Measurements from ENCODE around the gene ELL3. TPM values are rescaled to one million over a fixed set of nuclear protein-coding genes. Genes with fewer than 3 reads are reported as not detected.

The ELL3 gene
- polyA plus RNA-seq, 1 donor from 2014 or later: 2.2 TPM

DNA sequence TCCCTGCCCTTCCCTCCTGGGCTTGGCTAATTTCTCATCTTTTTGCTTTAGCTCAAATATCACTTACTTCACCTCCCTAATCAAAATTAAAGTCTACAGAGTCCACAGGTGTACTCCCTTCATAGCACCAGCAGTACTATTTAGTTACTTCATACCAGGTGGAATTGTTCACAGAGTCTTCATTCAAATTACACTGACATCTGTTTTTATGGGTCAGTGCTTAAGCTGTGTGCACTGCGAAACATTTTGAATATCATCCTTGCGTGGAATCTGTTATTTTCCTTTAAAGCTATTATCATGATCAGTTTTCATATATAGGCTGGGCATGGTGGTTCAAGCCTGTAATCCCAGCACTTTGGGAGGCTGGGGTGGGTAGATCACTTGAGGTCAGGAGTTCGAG lies 12.6 kb upstream of the ELL3 start:
- no peak overlapping the region for H2AFZ ChIP-seq (ENCODE audit: low read depth, low read length)
- TF ChIP-seq MXI1 (conservative IDR thresholded peaks at IDR 0.05; ENCODE audit: poor library complexity, severe bottlenecking) (no peak), POLR2AphosphoS5 (IDR thresholded peaks at IDR 0.05) (no peak), SMC3 (conservative IDR thresholded peaks at IDR 0.05; ENCODE audit: poor library complexity) (no peak), TAF1 (IDR thresholded peaks at IDR 0.05; ENCODE audit: low read depth) (no peak), RAD21 (conservative IDR thresholded peaks at IDR 0.05) (no peak), EZH2 (IDR thresholded peaks at IDR 0.05; ENCODE audit: borderline replicate concordance, insufficient read depth, low read length, poor library complexity, severe bottlenecking) (no peak), EP300 (conservative IDR thresholded peaks at IDR 0.05; ENCODE audit: poor library complexity, severe bottlenecking) (no peak)
- TF ChIP-seq, protein P1, sequence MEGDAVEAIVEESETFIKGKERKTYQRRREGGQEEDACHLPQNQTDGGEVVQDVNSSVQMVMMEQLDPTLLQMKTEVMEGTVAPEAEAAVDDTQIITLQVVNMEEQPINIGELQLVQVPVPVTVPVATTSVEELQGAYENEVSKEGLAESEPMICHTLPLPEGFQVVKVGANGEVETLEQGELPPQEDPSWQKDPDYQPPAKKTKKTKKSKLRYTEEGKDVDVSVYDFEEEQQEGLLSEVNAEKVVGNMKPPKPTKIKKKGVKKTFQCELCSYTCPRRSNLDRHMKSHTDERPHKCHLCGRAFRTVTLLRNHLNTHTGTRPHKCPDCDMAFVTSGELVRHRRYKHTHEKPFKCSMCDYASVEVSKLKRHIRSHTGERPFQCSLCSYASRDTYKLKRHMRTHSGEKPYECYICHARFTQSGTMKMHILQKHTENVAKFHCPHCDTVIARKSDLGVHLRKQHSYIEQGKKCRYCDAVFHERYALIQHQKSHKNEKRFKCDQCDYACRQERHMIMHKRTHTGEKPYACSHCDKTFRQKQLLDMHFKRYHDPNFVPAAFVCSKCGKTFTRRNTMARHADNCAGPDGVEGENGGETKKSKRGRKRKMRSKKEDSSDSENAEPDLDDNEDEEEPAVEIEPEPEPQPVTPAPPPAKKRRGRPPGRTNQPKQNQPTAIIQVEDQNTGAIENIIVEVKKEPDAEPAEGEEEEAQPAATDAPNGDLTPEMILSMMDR (IDR thresholded peaks at IDR 0.05; ENCODE audit: poor library complexity, severe bottlenecking): no peak
- TF ChIP-seq, protein P2, sequence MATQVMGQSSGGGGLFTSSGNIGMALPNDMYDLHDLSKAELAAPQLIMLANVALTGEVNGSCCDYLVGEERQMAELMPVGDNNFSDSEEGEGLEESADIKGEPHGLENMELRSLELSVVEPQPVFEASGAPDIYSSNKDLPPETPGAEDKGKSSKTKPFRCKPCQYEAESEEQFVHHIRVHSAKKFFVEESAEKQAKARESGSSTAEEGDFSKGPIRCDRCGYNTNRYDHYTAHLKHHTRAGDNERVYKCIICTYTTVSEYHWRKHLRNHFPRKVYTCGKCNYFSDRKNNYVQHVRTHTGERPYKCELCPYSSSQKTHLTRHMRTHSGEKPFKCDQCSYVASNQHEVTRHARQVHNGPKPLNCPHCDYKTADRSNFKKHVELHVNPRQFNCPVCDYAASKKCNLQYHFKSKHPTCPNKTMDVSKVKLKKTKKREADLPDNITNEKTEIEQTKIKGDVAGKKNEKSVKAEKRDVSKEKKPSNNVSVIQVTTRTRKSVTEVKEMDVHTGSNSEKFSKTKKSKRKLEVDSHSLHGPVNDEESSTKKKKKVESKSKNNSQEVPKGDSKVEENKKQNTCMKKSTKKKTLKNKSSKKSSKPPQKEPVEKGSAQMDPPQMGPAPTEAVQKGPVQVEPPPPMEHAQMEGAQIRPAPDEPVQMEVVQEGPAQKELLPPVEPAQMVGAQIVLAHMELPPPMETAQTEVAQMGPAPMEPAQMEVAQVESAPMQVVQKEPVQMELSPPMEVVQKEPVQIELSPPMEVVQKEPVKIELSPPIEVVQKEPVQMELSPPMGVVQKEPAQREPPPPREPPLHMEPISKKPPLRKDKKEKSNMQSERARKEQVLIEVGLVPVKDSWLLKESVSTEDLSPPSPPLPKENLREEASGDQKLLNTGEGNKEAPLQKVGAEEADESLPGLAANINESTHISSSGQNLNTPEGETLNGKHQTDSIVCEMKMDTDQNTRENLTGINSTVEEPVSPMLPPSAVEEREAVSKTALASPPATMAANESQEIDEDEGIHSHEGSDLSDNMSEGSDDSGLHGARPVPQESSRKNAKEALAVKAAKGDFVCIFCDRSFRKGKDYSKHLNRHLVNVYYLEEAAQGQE (IDR thresholded peaks at IDR 0.05; ENCODE audit: borderline replicate concordance): no peak
- H3K4me2 ChIP-seq (ENCODE audit: low read length): no peak overlapping the region
- no peaks in the 10 kb centered on the region for H3K9me2 ChIP-seq (ENCODE audit: insufficient read depth, low read length)
- no peak overlapping the region for H3K27ac ChIP-seq (ENCODE audit: low read length)
- H3K9ac ChIP-seq (ENCODE audit: low read length): no peak overlapping the region
- H3K9me3 ChIP-seq (ENCODE audit: low read length): no peaks in the 10 kb centered on the region
- H3K79me2 ChIP-seq (replicated peaks; ENCODE audit: insufficient read depth, low read length): peaks cover 13% of the 10 kb centered on the region
- no peaks in the 10 kb centered on the region for H3K27me3 ChIP-seq (ENCODE audit: insufficient read depth, low read depth, low read length)
- no peaks in the 10 kb centered on the region for H4K20me1 ChIP-seq (ENCODE audit: insufficient read depth)
- H3K36me3 ChIP-seq (ENCODE audit: insufficient read depth, low read length): peaks cover 4% of the 10 kb centered on the region
- no peaks in the 10 kb centered on the region for H3F3A ChIP-seq (ENCODE audit: insufficient read depth, low read length, poor library complexity, severe bottlenecking)
- H3K4me3 ChIP-seq (ENCODE audit: low read length): no peak overlapping the region

DNA sequence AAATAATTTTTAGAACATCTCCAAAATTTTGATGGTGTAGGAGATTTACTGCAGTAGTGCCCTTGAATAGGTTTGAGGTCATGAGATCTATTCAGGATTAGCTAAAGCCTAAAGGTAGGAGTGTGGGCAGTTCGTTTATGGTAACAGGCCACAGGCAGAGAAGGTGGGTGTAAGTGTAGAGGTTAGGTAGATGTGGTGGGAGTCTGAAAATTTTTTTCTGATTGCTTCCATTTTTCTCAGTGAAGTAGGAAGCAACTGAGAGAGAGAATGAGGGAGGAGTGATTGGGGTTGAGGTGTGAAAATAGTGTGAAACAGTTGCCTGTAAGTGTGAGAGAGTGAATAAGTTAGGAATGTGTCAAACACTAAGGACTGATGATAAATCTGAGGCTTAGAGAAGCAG lies 2.2 kb upstream of the ELL3 start:
- Histone ChIP-seq H3K9ac (ENCODE audit: low read length) (no peak overlapping the region), H2AFZ (ENCODE audit: low read depth, low read length) (no peak overlapping the region), H3K79me2 (replicated peaks; ENCODE audit: insufficient read depth, low read length) (no peaks in the 10 kb centered on the region), H3K4me2 (ENCODE audit: low read length) (no peak overlapping the region), H3K36me3 (ENCODE audit: insufficient read depth, low read length) (no peaks in the 10 kb centered on the region), H3K4me3 (ENCODE audit: low read length) (no peak overlapping the region), H3F3A (ENCODE audit: insufficient read depth, low read length, poor library complexity, severe bottlenecking) (no peaks in the 10 kb centered on the region), H3K27ac (ENCODE audit: low read length) (no peak overlapping the region), H3K9me3 (ENCODE audit: low read length) (no peaks in the 10 kb centered on the region), H4K20me1 (ENCODE audit: insufficient read depth) (no peaks in the 10 kb centered on the region), H3K9me2 (ENCODE audit: insufficient read depth, low read length) (no peaks in the 10 kb centered on the region), H3K27me3 (ENCODE audit: insufficient read depth, low read depth, low read length) (peaks cover 18% of the 10 kb centered on the region)
- TF ChIP-seq EZH2 (IDR thresholded peaks at IDR 0.05; ENCODE audit: borderline replicate concordance, insufficient read depth, low read length, poor library complexity, severe bottlenecking) (no peak), POLR2AphosphoS5 (IDR thresholded peaks at IDR 0.05) (no peak), SMC3 (conservative IDR thresholded peaks at IDR 0.05; ENCODE audit: poor library complexity) (no peak)
- TF ChIP-seq, protein P1 (IDR thresholded peaks at IDR 0.05; ENCODE audit: poor library complexity, severe bottlenecking): no peak
